Measurements from ENCODE around the gene C14orf180.

C14orf180 gene

DNA sequence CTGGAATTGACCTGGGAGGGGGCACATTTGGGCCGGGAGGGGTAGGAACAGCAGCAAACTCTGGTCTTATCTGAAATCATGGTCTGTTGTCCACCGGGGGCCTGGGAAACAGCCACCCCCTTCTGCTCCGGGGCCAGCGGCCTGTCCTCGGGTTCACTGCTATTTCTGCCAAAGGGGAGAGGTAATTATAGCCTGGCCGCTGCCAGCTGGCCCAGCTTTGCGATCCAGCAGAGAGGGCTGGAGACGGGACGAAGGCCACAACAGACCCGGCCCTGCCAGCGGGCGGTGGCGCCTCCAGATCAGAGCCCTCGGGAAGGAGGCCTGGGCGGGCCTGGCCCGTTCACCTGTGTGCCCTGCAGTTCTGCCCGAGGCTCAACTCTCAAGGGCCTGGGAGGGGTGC, at the start of gene C14orf180:
C14orf180 (plus strand) TSS at position 258 of the 400 bp plus-strand sequence. CDS start 6,667 bp downstream, outside the sequence.
- no peak for DNase-seq (ENCODE audit: low read depth)

DNA sequence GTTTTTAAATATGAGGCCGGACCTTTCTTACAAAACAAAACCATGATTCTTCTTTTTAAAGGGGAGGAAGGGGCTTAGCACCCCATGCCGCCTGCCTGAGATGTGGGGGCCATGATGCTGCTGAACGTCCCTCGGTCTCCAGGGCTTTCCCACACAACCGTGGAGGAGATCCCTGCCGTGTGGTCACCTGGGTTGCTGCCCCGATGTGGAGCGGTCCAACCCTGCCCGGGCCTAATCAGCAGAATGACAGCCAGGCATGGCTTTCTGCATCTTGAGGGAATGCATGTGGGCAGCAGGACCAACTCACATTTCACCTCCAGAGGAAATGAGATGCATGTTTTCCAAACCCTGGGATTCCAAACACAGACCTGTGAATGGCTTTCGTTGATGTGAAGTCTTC, 48.9 kb upstream of the C14orf180 start:
- DNase-seq (ENCODE audit: low read depth): no peak

DNA sequence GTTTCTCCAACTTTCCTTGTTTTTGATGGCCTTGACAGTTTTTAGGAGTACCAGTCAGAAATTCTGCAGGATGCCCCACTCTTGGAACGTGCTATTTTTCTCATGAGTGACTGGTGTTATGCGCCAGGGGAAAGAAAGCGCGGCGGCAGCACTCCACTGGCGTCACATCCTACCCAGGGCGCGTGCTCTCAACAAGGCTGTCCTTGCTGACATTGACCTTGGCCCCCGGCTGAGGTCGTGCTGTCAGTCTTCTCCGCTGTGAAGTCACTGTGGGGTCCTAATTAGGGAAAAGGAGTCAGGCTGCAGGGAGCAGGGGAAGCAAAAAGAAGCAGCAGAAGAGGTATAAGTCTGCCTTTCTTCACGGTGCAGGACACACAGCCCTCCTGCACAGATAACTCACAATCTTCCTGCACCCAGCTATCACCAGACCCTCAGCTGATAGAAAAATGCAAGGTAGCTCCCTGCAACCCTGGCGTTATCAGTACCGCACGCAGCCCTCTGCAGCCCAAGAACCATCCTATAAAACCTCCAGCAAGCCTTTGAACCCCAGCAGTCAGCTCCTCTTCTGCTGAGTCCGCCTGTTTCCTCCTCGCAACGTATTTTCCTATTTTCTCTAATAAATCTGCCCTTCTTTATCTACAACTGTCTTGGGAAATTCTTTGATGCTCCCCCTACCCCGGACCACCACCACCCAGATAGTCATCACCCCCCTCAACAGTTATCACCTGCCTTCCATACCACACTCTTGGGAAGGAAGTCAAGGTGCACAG, 48.0 kb upstream of the C14orf180 start:
- no peak for DNase-seq (ENCODE audit: low read depth)

DNA sequence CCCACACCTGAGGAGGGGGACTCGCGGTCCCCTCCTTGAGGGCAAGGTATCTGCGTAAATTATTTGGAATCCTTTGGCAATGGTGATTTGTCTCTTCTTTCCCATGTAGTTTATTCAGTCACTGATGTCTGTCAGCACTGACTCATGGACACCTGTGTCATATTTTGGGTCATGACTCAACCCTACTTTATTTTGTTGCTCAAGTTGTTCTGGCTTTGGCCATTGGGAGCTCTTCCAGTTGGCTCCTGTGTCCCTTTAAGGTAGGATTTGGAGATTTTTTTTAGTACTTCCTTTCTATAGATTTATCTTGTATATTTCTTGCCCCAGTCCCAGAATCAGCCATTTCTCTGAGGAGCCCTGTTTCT, 47.4 kb upstream of the C14orf180 start:
- no peak for DNase-seq (ENCODE audit: low read depth)

DNA sequence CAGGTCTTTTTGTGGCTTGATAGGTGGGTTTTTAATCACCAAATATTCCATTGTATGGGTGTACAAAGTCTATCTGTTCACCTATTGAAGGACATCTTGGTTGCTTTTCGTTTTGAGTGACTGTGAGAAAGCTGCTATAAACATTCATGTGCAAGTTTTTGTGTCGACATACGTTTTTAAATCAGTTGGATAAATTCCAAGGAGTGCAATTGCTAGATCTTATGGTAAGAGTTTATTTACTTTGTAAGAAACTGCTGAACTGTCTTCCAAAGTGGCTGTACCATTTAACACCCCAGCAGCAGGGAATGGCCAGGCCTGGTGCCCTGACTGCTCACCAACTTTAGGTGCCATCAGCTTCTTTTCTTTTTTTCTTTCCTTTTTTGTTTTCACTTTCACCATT, 45.5 kb upstream of the C14orf180 start:
- no peak for DNase-seq (ENCODE audit: low read depth)

DNA sequence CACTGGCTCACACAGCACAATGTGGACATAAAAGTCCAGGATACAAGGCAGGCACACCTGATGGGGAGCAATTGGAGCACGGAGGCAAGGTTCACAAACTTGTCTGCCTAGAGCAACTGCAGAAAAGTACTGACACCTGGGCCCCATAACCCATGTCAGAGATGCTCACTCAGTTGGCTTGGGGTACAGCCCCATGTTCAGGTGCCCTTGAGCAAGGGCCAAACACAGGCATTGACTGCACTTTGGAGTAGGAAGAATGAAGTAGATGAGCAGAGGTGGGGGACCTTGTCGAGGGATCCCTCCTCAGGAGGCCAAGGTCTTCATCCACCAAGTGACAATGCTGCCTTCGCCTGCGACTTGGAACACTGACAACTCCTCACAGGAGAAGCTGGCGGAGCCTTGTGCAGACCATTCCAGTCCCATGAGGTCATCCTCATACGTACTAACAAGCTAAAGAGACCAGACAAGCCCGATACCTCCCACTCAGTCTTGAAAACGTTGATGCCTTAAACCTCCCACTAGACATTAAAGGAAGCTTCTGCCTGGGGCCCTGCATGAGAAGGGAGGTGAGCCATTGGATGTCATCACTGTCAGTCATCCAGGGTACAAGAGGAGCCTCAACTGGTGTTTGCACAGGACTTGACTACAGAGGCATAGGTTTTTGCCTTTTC, 42.5 kb upstream of the C14orf180 start:
- DNase-seq (ENCODE audit: low read depth): no peak

DNA sequence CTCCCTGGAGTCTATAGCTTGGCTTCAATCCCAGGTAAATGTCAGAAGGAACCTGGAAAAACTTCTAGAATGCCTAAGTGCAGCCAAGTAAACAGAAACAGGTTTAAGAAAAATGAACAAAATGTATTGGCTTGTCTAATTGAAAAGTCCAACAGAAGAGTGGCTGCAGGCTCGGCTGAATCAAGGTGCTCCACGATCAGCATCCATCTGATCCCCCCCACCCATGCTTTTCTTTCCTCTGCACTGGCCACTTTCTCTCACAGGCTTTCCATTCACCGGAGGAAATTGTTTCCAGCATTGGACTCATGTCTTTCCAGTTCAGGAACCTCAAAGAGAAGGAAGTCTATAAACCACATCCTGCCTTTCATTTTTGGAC, 42.0 kb upstream of the C14orf180 start:
- DNase-seq (ENCODE audit: low read depth): no peak

DNA sequence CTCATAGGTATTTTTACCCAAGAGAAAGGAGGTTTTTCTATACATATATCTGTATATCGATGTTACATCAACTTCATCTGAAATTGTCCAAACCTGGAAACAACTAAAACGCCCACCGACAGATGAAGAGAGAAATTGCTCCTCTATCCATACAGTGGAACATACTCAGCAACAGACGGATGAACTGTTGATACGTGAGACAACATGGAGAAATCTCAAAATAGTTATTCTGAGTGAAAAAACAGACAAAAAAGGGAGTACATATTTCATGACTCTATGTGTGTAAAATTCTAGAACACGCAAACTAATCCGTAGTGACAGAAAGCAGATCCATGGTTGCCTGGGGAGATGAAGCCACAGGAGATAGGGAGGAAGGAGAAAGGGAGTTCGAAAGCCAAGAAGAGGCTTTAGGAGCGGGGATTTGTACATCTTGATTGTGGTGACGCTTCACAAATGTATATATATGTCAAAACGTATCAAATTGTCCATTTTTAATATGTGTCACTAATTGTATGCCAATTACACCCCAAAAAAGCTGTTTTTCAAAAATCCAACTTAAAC, 37.6 kb upstream of the C14orf180 start:
- DNase-seq (ENCODE audit: low read depth): no peak

DNA sequence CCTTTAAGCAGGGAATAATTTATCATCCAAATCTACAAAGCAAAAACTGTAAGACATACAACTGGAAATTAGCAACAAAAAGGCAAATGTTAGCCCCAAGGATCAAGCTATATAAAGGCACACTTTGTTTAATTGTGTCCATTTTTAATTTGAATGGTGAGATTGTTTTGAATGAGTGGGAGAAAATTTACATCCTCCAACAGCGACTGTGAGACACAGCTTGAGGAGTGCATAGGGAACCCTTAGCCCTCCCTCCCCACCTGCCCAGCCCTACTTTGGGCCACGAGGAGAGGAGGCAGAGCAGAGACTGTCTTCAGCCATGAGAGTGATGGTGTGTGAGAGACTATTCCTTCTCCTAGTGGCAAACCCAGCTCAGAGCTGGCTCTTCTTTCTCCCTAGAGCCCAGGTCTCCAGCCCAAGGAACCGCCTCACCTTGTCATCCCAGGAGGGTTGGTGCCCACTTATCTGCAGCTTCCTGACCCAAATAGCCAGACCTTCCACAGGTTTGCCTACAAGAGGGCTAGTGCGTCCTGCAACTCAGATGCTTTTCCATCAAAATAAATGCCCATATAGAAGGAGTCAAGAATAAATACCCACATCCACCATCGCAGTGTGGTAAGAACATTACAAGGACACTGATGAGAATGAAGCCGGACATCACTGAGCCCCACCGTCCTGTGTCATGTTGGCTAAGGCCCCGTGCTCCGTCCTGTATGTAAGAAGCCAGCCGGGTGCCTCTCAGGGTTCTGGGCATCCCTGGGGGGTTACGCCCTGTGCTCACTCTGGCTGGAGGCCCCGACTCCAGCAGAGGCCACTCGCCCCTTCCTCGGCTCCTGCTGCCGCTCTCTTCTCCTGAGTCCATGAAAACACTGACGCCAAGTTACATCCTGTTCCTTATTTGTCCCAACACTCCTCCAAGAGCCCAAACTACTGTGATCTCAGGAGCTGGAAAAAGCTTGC, 36.4 kb upstream of the C14orf180 start:
- DNase-seq (ENCODE audit: low read depth): no peak

DNA sequence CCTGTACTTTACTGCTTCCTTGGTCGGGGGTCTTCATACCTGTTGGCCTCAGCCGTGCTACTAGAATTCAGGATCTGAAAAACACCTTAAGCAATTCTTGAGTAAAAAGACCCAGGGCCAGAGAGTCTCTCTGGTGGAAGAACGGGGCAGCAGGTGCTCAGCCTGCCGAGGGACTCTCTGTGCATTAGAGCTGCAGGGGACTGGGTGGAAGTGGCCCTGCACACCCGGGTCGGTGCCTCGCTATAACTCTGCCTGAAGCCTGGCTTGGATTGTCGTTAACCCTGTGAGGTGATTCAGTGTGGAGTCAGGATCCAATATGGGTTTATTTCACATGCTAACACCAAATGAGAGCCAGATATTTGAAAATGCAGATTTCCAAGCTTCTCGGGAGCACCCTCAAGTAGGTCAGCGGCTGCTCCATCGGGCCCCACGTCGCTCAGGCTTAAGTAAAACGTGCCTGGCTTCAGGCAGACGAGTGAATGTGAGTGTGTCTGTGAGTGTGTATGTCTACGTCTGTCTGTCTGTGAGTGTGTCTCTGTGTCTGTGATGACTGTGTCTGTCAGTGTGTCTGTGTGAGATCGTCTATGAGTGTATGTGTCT, 35.1 kb upstream of the C14orf180 start:
- DNase-seq (ENCODE audit: low read depth): no peak

DNA sequence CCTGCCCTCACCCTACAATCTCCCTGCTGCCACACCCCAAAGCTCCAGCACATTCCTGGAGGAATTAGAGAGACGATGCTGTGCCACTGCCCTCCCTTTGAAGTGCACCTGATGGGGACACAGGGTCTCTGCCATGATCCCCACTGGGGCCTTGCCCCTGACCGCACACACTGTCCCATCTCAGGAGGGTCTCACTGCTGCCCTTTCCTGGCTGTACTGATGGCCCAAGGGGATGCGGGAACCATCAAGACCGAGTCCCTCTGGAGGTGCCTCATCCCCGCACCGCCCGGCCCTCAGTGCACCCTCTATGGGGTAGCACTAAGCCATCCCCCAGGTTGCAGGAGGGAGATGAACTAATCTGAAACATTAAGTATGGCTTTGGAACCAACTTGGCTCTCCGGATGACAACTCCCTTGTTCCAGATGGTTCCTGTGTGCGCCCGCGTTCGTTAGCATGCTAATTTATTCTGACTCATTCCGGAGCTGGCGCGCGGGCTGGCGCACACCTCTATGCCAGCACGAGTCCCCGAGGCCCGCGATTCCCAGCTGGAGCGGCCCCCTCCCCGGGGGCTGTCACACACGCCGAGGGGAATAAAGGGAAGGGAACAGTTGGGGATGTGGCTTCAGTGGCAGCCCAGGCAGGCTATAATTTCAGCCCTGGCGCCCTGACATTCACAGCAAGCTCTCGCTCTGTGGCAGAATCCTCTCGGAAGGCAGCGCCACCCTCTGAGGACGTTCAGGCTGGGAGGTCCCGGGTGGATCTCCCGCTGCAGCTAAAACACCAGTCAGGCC, 34.2 kb upstream of the C14orf180 start:
- DNase-seq (ENCODE audit: low read depth): no peak

DNA sequence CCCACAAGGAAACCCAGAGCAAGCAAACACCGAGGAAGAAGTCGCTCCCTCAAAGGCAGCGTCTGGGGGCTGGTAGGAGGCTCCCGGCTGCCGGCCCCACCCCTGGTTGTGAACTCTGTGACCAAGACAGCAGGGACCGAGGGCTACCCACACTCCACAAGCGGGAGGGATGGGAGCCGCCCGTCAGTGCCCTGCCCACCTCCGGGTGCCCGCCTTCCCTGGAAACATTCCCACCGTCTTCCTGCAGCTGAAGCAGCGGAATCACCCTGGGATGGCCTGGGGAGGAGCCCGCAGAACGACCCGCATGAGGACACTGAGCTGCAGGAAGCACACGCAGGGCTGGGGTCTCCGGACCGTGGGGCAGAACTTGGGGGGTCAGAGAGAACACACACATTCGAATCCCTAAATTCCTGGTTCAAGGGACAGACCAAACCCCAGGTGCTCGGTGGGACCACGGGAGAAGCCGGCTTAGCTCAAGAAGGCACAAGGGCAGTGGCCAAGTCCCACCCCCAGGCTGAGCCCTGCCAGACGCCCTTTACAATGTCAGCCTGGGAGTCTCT, 33.5 kb upstream of the C14orf180 start:
- no peak for DNase-seq (ENCODE audit: low read depth)

DNA sequence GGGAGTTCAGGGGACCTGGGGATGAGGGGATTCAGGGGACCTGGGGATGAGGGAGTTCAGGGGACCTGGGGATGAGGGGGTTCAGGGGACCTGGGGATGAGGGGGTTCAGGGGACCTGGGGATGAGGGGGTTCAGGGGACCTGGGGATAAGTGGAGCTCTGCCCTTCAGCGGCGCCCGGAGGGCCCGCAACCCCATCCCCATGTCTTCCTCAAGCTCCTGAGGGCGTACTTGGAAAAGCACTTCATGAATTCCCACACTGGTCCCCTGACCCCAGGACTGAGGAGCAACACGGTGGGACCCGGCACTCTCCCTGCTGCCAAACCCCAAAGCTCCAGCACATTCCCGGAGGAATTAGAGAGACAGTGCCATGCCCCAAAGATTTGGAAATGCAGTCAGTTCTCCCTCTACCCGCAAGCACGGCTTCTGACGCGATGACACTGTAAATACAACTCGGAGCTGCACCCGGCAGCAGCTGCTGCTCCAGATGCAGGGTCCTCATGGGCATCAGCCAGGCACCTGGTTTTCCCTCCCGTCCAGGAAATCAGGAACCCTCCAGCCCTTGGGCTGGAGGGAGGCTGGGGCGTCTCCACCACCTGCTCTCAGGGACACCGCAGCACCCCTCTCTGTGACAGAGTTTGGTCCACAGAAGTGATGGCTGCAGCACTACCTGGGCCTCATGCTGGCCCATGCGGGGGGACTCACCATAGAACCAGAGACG, 32.8 kb upstream of the C14orf180 start:
- DNase-seq (ENCODE audit: low read depth): no peak

DNA sequence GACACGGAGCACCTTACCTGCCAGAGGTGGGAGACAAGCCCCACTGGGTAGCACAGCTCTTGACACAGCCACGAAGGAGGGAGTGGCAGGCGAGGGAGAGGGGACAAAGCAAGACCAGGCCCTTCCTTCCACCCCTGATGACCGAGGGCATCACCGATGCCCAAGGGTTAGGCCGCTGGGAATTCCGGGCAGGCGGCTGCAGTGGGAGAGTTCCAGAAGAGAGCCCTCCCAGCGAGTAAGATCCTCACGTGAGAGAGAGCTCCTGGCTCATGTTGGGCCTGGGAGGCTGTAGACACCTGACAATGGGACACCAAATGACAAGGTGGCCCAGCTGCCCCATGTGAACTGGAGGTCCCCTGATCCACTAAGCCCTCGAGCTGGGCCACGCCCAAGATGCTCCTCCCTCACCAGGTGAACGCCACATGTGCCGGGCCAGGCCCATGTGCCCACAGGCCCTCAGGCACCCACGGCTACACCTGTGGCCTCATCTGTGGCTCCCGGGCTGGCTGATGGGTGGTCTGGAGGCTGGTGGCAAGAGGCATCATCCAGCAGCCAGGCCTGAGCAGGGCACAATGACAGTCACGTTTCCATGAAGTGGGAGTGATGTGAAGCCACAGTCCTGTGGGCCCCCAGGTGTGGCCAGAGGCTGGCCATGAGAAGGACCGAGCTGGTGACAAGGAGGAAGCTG, 32.1 kb upstream of the C14orf180 start:
- DNase-seq (ENCODE audit: low read depth): no peak

DNA sequence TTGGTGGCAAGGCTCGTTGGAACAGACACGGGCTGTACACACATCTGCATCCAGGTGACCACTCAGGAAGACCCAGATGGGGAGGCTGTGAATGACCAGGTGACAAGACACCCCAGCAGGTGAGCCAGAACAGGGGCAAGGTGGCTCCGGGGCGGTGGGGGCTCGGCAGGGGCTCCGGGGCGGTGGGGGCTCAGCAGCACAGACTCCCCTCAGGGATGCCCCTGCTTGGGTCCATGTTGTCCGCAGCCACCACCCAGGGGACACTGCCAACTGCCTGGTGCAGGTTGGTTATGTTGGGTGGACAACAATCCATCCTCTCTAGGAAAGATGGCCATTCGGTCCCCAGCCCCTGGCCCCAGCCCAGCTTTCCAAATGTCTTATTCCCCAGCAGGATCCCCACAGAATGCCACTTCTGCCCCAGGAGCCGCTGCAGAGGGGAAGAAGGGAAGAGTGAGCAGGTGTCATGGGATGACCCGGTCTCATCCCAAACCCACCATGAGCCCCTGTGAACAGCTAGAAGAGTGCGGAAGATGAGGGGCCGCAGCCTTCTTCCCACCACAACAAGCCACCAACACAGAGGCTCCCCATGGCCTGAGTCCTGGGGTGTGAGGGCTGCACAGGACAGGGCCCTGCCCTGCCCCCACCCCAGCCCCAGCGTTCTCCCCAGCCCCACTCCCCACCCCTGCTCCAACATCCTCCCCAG, 31.4 kb upstream of the C14orf180 start:
- no peak for DNase-seq (ENCODE audit: low read depth)

DNA sequence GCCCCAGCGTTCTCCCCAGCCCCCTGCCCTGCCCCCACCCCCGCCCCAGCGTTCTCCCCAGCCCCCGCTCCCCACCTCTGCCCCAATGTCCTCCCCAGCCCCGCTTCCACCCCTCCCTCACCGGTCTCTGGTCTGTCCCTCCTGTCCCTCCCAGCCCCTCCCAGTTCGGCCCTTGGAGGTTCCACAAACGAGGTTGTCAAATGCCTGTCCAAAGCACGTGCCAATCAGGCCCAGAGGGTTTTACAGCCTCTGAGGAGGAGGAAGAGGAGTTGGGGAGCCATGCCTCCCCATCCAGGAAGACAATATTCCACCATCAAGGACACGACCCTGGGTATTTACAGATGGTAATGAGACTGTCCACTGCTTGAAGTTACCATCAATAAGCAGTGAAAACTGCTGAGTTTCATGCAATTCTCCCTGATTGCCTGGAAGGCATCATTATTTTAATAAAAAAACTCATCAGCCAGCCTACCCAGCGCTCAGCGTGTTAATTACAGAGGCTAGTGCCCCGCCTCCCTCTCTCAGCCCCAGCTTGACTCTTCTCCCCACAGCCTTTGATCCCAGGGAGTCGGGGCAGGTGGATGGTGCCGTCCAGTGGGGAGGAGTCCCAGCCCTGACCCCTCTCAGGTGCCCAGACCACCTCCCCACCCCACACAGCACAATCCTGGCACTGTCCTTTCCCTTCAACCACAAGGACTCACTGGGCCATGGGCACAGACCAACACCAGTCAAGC, 30.6 kb upstream of the C14orf180 start:
- no peak for DNase-seq (ENCODE audit: low read depth)

DNA sequence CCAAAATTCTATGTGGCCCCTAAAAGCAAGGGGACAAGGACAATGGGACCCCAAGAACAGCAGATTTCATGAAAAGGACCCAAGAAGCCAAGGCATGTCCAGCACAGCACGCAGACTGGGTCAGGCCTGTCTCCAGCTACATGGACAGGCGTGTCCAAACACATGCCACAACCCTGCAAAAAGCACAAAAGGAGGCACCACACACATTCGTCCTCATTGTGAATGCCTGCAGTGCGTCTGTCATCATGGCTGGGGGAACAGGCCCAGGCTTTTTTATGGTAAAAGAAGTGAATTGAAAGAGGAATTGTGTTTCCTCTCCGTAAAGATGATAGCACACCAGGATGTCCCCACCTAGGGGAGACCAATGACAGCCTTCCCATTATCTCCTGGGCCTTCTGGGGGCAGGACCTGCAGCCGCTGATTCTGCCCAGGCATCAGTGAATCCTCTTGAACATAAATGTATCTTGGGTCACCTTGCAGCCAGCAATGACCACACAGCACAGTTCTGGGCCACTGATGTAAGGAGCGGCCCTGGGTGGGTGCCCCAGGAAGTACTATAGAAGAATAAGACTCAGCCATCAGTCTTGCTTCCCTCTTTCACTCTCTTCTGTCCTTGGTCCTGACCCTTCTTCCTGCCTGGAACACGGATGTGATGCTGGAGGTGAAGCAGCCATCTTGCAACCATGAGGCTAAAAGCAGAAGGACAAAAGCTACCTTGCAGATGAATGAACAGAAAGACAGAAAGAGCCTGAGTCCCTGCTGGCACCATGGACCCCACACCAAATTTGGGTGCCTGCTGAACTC, 29.8 kb upstream of the C14orf180 start:
- DNase-seq (ENCODE audit: low read depth): no peak

Measured in GM04503 (cell line).